Astrocyte (in vitro differentiated cells and primary cell): Measurements from ENCODE around the gene SH3GLB2.

Experiments used
- CTCF ChIP-seq: IDR thresholded peaks from 2 replicates; pipeline ENCODE4 v1.5.1; 2011; ENCODE audit warnings: low read depth, mild to moderate bottlenecking, inconsistent platforms, low read length, moderate library complexity; ENCODE audit not compliant: insufficient read depth
- EZH2 ChIP-seq: IDR thresholded peaks from 2 replicates; pipeline ENCODE4 v1.6.1; 2012; ENCODE audit warnings: mild to moderate bottlenecking, low read length, inconsistent platforms; ENCODE audit not compliant: insufficient read depth

GRCh38 chr9:128992995-128993394, 35.1 kb downstream of the SH3GLB2 start:
- peak; percentile 18 for TF ChIP-seq CTCF
- no peak for TF ChIP-seq EZH2
